Smooth muscle cell (in vitro differentiated cells): ENCODE data around the gene PATL1. TPM values are rescaled to one million over a fixed set of nuclear protein-coding genes. Genes with fewer than 3 reads are reported as not detected.

ENCODE experiments used
- DNase-seq: peaks from one replicate; lab custom pipeline; 2025; ENCODE audit not compliant: unreplicated experiment; lab: John Stamatoyannopoulos, UW
- H2AFZ ChIP-seq: fragments of 200-600 bp; sonication (generic); 2 replicates; pipeline ENCODE4 v1.6.0; 2016; ENCODE audit warnings: antibody characterized with exemption, low read depth, mild to moderate bottlenecking
- H3F3A ChIP-seq: fragments of 200-600 bp; sonication (generic); 2 replicates; pipeline ENCODE4 v1.6.0; 2017; ENCODE audit warnings: antibody characterized with exemption, low read depth
- H3K27ac ChIP-seq: fragments of 200-600 bp; sonication (generic); 2 replicates; pipeline ENCODE4 v1.5.1; 2016; ENCODE audit warnings: low read depth, mild to moderate bottlenecking
- H3K27me3 ChIP-seq: fragments of 200-600 bp; sonication (generic); 2 replicates; pipeline ENCODE4 v1.6.1; 2016; ENCODE audit warnings: low read depth, mild to moderate bottlenecking
- H3K36me3 ChIP-seq: fragments of 200-600 bp; sonication (generic); 2 replicates; pipeline ENCODE4 v1.5.1; 2016; ENCODE audit warnings: low read depth
- H3K4me1 ChIP-seq: fragments of 200-600 bp; sonication (generic); 2 replicates; pipeline ENCODE4 v1.5.1; 2016; ENCODE audit warnings: low read depth
- H3K4me2 ChIP-seq: fragments of 200-600 bp; sonication (generic); 2 replicates; pipeline ENCODE4 v1.6.0; 2016; ENCODE audit warnings: mild to moderate bottlenecking
- H3K4me3 ChIP-seq: fragments of 200-600 bp; sonication (generic); 2 replicates; pipeline ENCODE4 v1.5.1; 2016; ENCODE audit warnings: mild to moderate bottlenecking
- H3K79me2 ChIP-seq: fragments of 200-600 bp; sonication (generic); 2 replicates; pipeline ENCODE4 v1.6.0; 2016; ENCODE audit warnings: low read depth, mild to moderate bottlenecking
- H3K9ac ChIP-seq: fragments of 200-600 bp; sonication (generic); 2 replicates; pipeline ENCODE4 v1.6.0; 2016; ENCODE audit warnings: low read depth
- H3K9me3 ChIP-seq: fragments of 200-600 bp; sonication (generic); replicated peaks from 2 replicates; pipeline ENCODE4 v1.5.1; 2016; ENCODE audit warnings: low read depth
- H4K20me1 ChIP-seq: fragments of 200-600 bp; sonication (generic); 2 replicates; pipeline ENCODE4 v1.6.0; 2016; ENCODE audit warnings: low read depth
- WGBS: methylation state at CpG from one replicate; pipeline ENCODE4 v1.1.7; 2016; ENCODE audit warnings: low lambda C conversion rate; 5-methylcytosine and 5-hydroxymethylcytosine counted together
- polyA plus RNA-seq: library from polyadenylated mRNA; unstranded; fragments of >200 nt; fragmentation: Nextera tagmentation; extraction: Ambion mirVana; gene quantifications from 2 replicates; pipeline ENCODE4 v1.2.1, GENCODE V29; 2016
- total RNA-seq: library from RNA; depleted of rRNA; stranded (reverse); fragments of >200 nt; gene quantifications from 2 replicates; pipeline ENCODE4 v1.2.3, GENCODE V29; 2014
- TF ChIP-seq, protein P1 (sequence below): fragments of 200-600 bp; sonication (generic); IDR thresholded peaks from 2 replicates; pipeline ENCODE4 v1.5.1; 2017; ENCODE audit warnings: borderline replicate concordance, mild to moderate bottlenecking, antibody characterized with exemption; ENCODE audit not compliant: insufficient read depth, poor library complexity, severe bottlenecking

PATL1 gene
- total and polyA plus RNA-seq, 2 experiments from 2014 or later: 16.5 to 35.2 TPM

DNA sequence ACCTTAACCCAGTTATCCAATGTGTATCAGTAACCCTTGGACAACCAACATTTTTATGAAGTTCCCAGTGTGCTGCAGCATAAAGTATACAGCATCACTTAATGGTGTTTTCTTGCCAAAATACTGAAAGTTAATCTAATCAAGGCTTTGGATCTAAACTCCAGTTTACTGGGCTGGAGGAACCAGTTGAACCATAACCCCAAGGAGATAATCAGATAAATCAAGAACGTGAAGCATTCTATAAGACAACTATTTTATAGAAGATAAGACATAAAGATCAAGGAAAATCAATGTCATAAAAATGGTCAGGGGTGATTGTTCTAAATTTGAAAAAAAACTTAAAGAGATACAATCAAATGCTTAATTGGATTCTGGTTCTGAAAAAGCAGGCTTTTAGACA, 51.0 kb downstream of the PATL1 start:
- H3K9ac ChIP-seq: no peak overlapping the region
- H3K27ac ChIP-seq: no peak overlapping the region
- no peak overlapping the region for H3K4me3 ChIP-seq
- H4K20me1 ChIP-seq: peaks cover 22% of the 10 kb centered on the region
- no peak overlapping the region for H2AFZ ChIP-seq
- H3K9me3 ChIP-seq: no peaks in the 10 kb centered on the region
- H3K4me1 ChIP-seq: peaks cover 22% of the 10 kb centered on the region
- WGBS: 68% methylated on average over 1 of the region's 1 CpG
- H3K27me3 ChIP-seq: no peaks in the 10 kb centered on the region
- TF ChIP-seq, protein P1, sequence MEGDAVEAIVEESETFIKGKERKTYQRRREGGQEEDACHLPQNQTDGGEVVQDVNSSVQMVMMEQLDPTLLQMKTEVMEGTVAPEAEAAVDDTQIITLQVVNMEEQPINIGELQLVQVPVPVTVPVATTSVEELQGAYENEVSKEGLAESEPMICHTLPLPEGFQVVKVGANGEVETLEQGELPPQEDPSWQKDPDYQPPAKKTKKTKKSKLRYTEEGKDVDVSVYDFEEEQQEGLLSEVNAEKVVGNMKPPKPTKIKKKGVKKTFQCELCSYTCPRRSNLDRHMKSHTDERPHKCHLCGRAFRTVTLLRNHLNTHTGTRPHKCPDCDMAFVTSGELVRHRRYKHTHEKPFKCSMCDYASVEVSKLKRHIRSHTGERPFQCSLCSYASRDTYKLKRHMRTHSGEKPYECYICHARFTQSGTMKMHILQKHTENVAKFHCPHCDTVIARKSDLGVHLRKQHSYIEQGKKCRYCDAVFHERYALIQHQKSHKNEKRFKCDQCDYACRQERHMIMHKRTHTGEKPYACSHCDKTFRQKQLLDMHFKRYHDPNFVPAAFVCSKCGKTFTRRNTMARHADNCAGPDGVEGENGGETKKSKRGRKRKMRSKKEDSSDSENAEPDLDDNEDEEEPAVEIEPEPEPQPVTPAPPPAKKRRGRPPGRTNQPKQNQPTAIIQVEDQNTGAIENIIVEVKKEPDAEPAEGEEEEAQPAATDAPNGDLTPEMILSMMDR: no peak
- H3K36me3 ChIP-seq: no peaks in the 10 kb centered on the region
- H3F3A ChIP-seq: no peaks in the 10 kb centered on the region
- H3K79me2 ChIP-seq: peaks cover 23% of the 10 kb centered on the region
- DNase-seq: no peak
- H3K4me2 ChIP-seq: no peak overlapping the region

DNA sequence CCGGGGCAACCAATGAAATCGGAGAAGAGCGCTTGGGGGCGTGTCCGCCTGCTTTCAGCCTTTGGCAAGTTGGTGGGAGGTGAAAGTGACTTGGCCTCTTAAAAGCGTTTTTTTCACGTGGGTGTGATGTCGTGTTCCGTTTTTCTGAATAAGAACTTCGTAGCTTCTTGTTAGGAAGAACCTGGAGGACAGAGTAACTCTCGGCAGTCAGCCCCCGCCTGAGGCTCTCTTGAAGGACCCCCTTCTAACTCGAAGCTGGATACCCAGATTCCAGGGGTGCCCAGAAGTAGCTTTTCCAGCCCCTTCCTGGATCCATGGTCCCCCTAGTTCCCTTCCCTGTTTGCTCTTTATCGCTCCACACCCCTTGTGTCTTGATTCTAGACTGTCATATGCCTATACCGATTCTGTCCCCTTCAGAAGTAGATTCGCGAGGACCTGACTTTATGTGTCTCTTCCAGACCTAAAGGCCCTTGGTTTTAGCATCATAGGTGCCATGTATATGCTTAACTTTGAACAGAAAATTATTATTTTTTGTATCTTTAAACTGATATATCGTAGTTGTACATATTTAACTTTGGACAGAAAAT, 52.3 kb downstream of the PATL1 start:
- TF ChIP-seq, protein P1: no peak
- Histone ChIP-seq H3K9ac (peak overlapping the region; percentile 78), H2AFZ (peak overlapping the region; percentile 70), H3K79me2 (peaks cover 37% of the 10 kb centered on the region), H3K4me1 (peaks cover 24% of the 10 kb centered on the region), H3K4me2 (peak overlapping the region; percentile 83), H3K4me3 (peak overlapping the region; percentile 53), H4K20me1 (peaks cover 36% of the 10 kb centered on the region), H3K36me3 (no peaks in the 10 kb centered on the region), H3F3A (no peaks in the 10 kb centered on the region), H3K27me3 (no peaks in the 10 kb centered on the region), H3K27ac (peak overlapping the region; percentile 86), H3K9me3 (no peaks in the 10 kb centered on the region)
- WGBS: 15% methylated on average over 18 of the region's 18 CpGs
- no peak for DNase-seq

DNA sequence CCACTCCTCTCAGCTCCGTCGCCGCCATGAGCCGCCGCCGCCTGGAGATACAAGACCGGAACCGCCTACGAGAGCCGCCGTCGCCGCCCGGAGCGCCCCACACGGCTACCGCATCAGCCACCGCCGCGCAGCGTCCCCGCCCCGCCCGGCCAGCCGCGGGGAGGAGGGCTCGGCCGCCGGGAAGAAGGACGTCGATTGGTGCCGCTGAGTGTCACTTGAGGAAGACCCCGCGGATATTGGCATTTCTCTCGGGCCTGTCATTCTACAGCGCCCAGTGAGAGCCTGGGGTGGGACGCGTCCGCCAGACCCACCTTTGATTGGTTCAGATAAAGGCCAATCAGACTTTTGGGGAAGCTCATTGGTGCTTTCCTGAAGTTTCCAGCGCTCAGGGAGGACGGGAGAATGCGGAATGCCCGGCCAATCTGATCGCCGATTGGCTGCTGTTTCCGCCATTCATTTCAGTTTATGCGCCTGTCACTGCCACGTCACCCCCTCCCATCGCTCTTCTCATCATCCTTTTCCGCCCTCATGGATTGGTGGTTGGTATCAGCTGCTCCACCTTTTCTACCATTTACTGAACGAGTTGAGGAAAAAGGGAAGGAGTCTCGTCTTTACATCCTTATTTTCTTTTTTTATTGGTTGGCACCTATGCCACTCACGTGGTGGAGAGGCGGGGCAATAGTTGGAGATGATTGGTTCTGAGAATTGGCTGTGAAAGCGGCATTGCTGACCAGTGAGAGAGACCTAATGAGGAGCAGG, 53.0 kb downstream of the PATL1 start, which contains the start of gene OSBP:
TSS of gene OSBP (minus strand) at position 138 of the 759 bp plus-strand sequence. CDS start at position 28, 110 bp downstream.
- Histone ChIP-seq H3K9ac (peak within 1 kb of the TSS; percentile 88), H3K79me2 (peaks cover 43% of the 10 kb centered on the region), H3K4me2 (peak within 1 kb of the TSS; percentile 99), H2AFZ (peak within 1 kb of the TSS; percentile 70), H3K9me3 (no peaks in the 10 kb centered on the region), H3K27ac (peak within 1 kb of the TSS; percentile 86), H3F3A (no peaks in the 10 kb centered on the region), H3K27me3 (no peaks in the 10 kb centered on the region), H3K36me3 (no peaks in the 10 kb centered on the region), H3K4me3 (peak within 1 kb of the TSS; percentile 92), H3K4me1 (peaks cover 24% of the 10 kb centered on the region), H4K20me1 (peaks cover 43% of the 10 kb centered on the region)
- TF ChIP-seq, protein P1: no peak
- WGBS: under 1% methylated on average over 55 of the region's 55 CpGs
- peak; percentile 94 for DNase-seq
